Body of pancreas (tissue), 4 donors: ENCODE measurements around the gene ARHGEF7.

Experiments used
- CTCF ChIP-seq, 7 experiments: fragments of 450-650 bp in 4 of 7; fragments of 200-600 bp in 3 of 7; sonication (generic) in 3 of 7; IDR thresholded peaks; one replicate each; pipeline ENCODE4 v1.5.1; 2016 to 2019; ENCODE audit warnings: antibody characterized with exemption in 7 of 7
- POLR2A ChIP-seq, 3 donors: fragments of 450-650 bp; IDR thresholded peaks; one replicate each; pipeline ENCODE4 v1.6.1; 2016; ENCODE audit warnings: antibody characterized with exemption in 3 of 3, mild to moderate bottlenecking in 2 of 3

GRCh38 chr13:111116856-111117255 is 1.7 kb downstream of the ARHGEF7 start:
- TF ChIP-seq CTCF (IDR thresholded peaks at IDR 0.05): no peak
- no peak for TF ChIP-seq POLR2A (IDR thresholded peaks at IDR 0.05)
